Panc1 (cell line): ENCODE data around the gene STC2.

ENCODE experiments used
- POLR2AphosphoS5 ChIP-seq: IDR thresholded peaks from 2 replicates; pipeline ENCODE4 v1.6.1; 2012; ENCODE audit warnings: mild to moderate bottlenecking, low read depth, low read length, moderate library complexity
- SIN3A ChIP-seq: IDR thresholded peaks from 2 replicates; pipeline ENCODE4 v1.6.1; 2012; ENCODE audit warnings: low read depth, mild to moderate bottlenecking, low read length, moderate library complexity, borderline replicate concordance; ENCODE audit not compliant: insufficient read depth
- TCF7L2 ChIP-seq: IDR thresholded peaks from 2 replicates; pipeline ENCODE4 v1.6.1; 2011; ENCODE audit warnings: mild to moderate bottlenecking, low read depth, low read length, inconsistent platforms
- TF ChIP-seq, protein P1 (sequence below): fragments of 450-650 bp; IDR thresholded peaks from 2 replicates; pipeline ENCODE4 v1.5.1; 2017; ENCODE audit warnings: mild to moderate bottlenecking
- TF ChIP-seq, protein P2 (sequence below), 2 experiments: IDR thresholded peaks; 2 replicates each; pipeline ENCODE4 v1.6.1; 2011 to 2012; ENCODE audit warnings: low read depth in 2 of 2, control low read depth in 1 of 2, low read length in 1 of 2, mild to moderate bottlenecking in 1 of 2, moderate library complexity in 1 of 2; ENCODE audit not compliant: insufficient read depth in 1 of 2

DNA sequence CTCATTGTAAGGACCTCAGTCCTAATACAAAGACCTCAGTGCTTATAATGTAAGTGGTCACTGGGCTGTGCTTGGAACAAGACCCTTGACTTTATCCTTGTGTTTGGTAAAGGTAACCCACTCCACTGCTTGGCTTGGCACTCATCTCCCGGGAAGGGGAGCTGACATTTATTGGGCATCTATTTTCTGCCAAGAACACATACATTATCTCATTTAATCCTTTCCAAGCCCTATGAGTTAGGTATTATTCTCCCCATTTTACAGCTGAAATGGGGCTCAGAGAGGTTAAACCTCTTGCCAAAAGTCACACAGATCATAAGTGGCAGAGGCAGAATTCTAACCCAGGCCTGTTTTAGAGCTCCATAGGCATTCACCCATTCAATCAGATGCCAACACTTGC, 32.4 kb downstream of the STC2 start:
- TF ChIP-seq, protein P1, sequence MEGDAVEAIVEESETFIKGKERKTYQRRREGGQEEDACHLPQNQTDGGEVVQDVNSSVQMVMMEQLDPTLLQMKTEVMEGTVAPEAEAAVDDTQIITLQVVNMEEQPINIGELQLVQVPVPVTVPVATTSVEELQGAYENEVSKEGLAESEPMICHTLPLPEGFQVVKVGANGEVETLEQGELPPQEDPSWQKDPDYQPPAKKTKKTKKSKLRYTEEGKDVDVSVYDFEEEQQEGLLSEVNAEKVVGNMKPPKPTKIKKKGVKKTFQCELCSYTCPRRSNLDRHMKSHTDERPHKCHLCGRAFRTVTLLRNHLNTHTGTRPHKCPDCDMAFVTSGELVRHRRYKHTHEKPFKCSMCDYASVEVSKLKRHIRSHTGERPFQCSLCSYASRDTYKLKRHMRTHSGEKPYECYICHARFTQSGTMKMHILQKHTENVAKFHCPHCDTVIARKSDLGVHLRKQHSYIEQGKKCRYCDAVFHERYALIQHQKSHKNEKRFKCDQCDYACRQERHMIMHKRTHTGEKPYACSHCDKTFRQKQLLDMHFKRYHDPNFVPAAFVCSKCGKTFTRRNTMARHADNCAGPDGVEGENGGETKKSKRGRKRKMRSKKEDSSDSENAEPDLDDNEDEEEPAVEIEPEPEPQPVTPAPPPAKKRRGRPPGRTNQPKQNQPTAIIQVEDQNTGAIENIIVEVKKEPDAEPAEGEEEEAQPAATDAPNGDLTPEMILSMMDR, result no peak
- TF ChIP-seq SIN3A, result no peak
- TF ChIP-seq, protein P2, sequence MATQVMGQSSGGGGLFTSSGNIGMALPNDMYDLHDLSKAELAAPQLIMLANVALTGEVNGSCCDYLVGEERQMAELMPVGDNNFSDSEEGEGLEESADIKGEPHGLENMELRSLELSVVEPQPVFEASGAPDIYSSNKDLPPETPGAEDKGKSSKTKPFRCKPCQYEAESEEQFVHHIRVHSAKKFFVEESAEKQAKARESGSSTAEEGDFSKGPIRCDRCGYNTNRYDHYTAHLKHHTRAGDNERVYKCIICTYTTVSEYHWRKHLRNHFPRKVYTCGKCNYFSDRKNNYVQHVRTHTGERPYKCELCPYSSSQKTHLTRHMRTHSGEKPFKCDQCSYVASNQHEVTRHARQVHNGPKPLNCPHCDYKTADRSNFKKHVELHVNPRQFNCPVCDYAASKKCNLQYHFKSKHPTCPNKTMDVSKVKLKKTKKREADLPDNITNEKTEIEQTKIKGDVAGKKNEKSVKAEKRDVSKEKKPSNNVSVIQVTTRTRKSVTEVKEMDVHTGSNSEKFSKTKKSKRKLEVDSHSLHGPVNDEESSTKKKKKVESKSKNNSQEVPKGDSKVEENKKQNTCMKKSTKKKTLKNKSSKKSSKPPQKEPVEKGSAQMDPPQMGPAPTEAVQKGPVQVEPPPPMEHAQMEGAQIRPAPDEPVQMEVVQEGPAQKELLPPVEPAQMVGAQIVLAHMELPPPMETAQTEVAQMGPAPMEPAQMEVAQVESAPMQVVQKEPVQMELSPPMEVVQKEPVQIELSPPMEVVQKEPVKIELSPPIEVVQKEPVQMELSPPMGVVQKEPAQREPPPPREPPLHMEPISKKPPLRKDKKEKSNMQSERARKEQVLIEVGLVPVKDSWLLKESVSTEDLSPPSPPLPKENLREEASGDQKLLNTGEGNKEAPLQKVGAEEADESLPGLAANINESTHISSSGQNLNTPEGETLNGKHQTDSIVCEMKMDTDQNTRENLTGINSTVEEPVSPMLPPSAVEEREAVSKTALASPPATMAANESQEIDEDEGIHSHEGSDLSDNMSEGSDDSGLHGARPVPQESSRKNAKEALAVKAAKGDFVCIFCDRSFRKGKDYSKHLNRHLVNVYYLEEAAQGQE (IDR thresholded peaks at IDR 0.05; ENCODE audit: insufficient read depth in 1 of 2, low read depth in 2 of 2, low read length in 1 of 2), result no peak
- TF ChIP-seq TCF7L2, result no peak
- no peak for TF ChIP-seq POLR2AphosphoS5
